Activated CD4-positive, CD25-positive, alpha-beta regulatory T cell treated with anti-CD3 and anti-CD28 coated beads, Interleukin-2, amount 50 U/mL, for 72 hours (primary cell): Measurements from ENCODE around the gene TRAPPC12.
A peak's percentile ranks its signal among the peaks of the same experiment; 100 is the strongest.
"Not testable (repeated sequence)": the region's sequence is repeated elsewhere in the genome, so short reads cannot be mapped to it uniquely, and the experiment has no call there.

Experiments used
- DNase-seq: peaks from one replicate; pipeline ENCODE4 v3.0.0; 2021

Gene TRAPPC12

DNA sequence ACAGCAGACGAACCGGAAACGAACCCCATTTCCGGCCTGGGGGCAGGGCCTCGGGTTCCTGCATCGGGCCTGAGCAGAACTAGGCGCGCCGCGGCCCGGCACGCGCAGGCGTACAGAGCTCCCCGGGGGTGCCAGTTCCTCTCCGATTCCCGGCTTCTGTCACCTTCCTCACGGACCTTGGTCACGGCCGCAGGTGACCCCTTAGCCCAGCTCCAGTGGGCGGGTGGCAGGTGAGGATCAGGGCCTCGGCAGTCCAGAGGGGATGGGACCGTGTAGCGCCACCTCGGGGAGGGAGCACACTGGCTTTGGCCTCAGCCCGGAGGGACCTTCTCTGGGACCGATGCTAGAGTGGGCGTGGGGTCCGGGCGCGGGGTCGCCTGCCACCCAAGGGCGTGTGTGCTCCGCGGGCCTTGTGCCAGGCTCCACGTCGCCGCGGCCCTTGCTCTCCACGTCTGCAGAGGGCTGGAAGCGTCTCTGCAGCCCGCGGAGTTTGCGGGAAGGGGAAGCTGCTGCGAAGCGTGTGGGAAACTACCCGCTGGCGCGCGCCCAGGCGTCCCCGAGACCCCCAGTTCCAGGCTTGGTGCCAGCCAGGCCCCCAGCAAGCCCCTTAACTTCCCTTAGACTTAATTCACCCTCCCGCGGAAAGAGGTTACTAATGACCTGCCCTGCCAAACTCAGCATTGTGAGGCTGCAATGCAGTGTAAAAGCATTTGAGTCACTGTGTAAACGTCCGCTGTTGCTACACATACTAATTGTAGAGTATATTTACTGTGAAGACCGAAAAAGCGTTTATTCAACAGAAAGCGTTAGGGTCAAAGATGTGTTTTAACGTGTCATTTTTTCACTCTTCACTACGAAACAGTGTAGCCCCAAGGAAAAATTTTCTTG, at the start of gene TRAPPC12:
Gene TRAPPC12 (plus strand): TSS at position 48 of the 888 bp plus-strand sequence. CDS start 7,930 bp downstream, outside the sequence.
- peak; percentile 92 for DNase-seq

- DNase-seq: no peak
Observed at GRCh38 chr2:3332133-3332532, 47.4 kb upstream of the TRAPPC12 start.

DNA sequence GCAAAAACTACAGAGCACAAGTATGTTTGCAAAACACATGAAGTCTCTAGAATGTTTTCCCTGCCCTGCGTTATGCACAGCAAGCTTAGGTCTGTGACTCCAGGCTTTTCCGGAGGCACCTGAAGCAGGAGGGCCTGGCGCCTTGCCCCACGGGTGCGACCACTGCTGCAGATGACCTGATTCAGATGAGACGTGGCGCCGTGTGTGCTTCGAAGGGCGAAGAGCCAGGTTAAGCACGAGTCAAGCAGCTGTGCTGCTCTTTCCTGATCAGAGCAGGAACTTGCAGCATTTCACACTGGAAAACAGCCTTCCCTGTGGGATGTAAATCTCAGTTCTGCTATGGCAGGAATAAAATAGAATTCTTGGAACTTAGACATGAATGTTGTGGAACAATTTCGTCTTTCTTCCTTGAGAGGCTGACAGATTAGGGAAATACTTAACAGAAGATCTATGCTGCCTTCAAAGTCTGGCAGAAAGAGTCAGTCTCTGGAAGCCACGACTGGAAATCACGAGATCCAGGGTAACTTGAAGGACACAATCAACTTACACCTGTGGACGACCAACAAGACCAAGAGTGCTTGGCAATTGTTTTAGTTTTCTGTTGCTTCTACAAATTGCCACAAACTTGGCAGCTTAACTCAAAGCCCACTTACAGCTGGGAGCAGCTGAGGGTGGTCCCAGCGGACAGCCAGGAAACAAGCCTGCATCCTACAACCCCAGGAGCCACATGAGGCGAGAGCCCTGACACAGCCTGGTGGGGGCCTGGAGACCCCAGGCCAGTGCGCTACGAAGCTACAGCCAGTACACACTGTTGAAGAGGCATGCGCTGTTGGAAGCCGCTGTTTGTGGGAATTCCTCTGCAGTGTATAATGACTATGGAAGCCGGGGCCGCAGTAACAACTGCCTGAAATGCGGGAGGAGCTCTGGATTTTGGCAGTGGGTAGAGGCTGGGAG, 44.8 kb upstream of the TRAPPC12 start:
- no peak for DNase-seq

DNA sequence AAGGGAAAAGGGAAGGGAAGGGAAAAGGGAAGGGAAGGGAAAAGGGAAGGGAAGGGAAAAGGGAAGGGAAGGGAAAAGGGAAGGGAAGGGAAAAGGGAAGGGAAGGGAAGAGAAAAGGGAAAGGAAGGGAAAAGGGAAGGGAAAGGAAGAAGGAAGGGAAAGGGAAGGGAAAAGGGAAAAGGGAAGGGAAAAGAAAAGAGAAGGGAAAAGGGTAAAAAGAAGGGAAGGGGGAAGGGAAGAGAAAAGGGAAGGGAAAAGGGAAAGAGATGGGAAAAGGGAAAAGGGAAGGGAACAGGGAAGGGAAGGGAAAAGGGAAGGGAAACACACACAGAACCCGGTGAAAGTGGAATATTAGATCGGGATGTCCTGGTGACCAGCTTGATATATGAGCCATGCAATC, 42.6 kb upstream of the TRAPPC12 start:
- no peak for DNase-seq

DNA sequence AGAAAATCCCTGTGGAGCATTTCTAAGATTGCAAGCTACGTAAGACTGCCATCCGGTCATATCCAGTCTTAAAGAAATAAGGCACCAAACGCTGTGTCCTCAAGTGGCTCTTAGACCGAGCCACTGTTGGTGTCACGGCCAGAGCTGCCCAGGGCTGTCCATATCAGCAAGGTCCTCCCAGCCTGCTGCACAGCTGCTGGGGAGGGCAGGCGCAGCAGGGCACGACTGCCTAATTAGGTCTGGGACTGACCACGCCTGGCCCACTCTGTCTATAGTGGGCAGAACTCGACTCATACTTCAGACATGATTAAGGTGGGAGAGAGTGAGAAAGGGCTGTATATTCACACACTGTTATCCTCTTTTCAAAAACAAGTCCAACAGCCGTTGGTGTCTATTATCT, 41.2 kb upstream of the TRAPPC12 start:
- DNase-seq: no peak

DNA sequence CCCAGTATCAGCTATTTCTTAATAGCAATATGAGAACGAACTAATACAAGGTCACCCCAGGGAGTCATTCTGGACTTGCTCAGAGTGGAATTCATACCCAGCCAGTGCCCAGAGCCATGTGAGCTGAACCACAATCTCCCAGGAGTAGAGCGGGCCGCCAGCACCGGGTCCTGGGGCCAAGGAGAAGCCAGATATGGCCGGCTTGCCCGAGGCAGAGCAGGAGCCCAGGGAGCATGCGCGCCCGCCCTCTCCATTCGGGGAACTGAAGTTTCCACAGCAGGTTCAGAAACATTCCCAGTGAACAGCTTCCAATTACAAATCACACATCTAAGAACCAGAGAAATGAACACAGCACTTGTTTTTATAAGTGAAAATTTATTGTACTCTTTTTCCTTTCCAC, 39.4 kb upstream of the TRAPPC12 start:
- DNase-seq: no peak

DNA sequence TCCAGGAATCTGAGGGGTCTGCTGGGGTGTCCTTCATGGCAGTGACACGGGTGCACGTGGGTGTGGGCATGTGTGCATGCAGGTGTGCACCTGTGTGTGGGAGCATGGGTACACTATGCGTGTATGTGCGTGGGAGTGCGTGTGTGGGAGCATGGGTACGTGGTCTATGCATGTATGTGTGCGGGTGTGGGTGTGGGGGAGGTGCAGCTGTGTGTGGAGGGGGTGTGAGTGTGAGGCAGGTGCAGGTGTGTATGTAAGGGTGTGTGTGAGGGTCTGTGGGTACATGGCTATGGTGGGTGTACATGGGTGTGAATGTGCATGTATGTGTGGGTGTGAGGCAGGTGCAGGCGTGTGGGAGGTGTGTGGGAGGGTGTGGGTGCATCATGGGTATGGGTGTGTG, 38.2 kb upstream of the TRAPPC12 start:
- no peak for DNase-seq

DNA sequence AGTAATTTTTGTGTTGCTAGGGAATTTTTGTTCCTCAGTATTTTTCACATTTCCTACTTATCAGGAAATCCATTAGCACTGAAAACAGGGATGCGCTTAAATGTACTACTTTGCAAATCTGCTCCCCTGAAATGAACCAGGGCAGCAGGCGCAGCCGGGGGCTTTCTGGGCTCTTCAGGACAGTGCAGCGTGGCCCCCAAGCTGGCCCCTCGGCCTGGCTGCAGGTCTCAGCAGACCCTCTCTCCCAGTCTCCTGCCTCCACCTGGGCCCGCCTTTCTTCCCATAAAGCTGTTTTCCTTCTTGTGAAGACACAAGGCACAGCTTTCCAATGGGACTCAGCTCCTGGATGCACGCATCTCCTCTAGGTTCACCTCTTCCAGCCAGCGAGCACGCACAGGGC, 37.2 kb upstream of the TRAPPC12 start:
- no peak for DNase-seq

DNA sequence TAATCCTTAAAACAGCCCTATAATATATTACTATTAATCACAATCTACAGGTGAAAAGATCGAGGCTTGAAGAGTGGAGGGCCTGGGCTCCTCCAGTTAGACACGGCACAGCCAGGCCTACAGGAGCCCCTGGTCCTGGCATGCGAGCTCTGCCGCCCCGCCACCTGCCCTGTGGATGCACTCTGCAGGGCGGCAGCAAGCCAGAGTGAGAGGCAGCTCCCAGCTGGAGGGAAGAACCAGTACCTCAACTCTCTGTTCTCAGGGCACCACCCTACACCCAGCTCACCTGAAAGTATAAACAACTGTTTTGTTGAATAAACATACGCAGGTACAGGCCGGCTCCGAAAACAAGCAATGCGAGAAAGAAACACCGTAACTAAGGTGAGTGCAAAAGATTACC, 36.5 kb upstream of the TRAPPC12 start:
- DNase-seq: no peak

GRCh38 chr2:3344897-3345296, 34.6 kb upstream of the TRAPPC12 start:
- no peak for DNase-seq

DNA sequence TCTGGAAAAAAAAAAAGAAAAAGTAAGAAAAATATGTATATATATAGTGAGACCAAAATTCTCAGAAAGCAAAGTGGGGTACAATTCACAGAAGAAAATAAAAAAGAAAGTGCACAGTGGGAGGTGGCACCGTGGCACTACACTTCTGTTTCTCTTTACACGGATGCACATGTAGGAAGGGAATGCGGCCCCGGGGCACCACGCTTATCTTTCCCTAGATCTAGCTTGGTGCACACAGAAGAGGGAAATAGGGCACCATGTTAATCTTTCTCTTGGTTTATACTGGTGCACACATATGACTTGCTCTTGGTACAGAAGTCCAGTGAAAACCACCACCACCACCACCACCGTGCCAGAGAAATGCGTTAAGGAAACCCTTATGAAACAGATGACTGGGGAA, 33.9 kb upstream of the TRAPPC12 start:
- DNase-seq: no peak

GRCh38 chr2:3348767-3349166, 30.7 kb upstream of the TRAPPC12 start:
- no peak for DNase-seq

DNA sequence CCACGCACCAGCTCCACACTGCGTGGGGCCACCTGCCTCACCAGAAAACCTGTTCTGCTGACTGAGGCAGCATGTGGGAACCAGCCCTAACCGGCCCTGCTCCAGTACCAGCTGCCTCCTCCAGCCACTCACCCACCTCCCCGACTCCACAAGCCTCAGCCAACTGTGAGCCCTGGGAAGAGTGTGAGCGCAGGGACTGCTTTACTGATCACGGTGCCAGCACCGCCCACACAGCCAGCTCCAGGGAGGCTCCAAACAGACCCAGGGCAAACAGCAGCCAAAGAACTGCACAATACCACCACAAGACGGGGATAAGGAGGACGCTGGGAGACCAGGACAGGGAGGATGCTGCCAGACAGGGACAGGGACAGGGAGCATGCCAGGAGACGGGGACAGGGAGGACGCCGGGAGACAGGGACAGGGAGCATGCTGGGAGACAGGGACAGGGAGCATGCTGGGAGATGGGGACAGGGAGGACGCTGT, 30.2 kb upstream of the TRAPPC12 start:
- DNase-seq: no peak

DNA sequence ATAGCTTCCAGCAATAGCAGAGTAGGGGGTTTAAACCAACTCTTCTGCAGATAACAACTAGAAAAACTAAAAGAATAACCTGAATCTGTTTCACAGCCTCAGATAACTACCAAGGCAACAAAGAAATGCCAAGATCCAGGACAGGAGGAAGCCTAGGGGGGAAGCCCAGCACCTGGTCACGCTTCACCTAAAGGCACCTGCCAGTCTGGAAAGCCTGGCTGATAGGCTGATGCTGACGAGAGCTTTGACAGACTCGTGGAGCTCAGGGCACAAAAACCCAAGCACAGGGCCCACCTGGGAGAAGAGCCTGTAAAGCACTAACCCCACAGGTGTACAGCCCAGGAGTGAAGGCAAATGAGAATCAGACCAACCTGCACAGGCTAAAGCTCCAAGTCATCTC, 24.5 kb upstream of the TRAPPC12 start:
- no peak for DNase-seq

DNA sequence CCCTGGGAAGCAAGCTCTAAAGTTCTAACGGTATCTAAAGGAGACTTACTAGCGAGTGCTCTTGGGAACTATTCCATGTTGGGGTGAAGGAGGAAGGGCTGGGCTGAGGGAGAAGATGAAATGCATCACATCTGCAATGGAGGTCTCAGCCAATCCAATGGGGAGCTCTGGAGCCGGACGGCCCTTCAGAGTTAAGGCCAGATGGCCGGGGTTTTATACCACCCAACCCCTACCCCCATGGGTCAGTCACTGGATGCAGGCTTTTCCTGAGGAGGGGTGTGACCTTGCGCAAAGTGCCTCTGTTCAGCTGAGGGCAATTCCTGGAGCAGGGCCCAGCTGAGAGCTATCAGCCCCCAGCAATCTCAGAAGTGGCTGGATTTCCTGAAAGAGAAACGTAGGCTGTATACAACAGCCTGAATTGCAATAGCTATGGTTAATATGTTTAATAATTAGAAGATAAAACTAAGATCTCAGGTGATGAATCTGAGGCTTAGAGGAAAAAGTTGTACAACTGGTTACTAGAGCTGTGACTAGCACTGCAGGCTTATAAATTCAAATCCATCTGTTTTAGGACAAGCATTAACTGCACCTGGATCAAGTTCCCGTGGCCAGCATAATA, 23.4 kb upstream of the TRAPPC12 start:
- DNase-seq: no peak

DNA sequence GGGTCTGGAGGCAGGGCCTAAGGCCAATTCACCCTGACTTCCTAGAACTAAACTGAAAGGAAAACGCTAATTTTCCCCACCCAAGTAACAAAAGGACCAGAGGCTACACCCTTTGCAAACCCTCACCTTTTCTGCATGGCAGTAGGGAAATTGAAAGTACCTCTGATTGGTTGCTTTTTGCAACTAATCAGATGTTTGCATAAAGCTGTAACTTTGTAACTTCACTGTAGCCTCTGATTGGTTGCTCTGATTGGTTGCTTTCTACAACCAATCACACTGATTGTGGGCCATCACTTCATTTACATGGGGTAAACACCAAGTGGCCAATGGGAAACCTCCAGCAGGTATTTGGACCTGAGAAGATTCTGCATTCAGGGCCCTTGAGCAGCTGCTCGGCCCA, 22.7 kb upstream of the TRAPPC12 start:
- DNase-seq: no peak

DNA sequence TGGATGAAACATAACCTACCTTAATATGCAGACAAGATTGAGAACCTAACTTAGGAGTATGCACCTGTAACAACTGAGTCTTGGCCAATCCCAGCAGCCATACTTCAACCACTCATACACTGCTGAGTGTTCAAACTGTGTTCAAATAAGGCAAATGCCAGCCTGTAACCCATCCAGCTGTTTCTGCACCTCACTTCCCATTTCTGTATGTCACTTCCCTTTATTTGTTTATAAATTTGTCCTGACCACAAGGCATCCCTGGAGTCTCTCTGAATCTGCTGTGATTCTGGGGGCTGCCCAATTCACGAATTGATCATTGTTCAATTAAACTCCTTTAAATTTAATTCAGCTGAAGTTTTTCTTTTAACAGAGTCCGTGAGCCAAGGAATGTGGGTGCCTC, 22.0 kb upstream of the TRAPPC12 start:
- not testable (repeated sequence) for DNase-seq

GRCh38 chr2:3357926-3358325, 21.6 kb upstream of the TRAPPC12 start:
- DNase-seq: no peak

- no peak for DNase-seq
Observed at GRCh38 chr2:3361518-3362389, 17.7 kb upstream of the TRAPPC12 start.

- DNase-seq: no peak
Observed at GRCh38 chr2:3365219-3365618, 14.3 kb upstream of the TRAPPC12 start.

GRCh38 chr2:3368261-3368722, 11.2 kb upstream of the TRAPPC12 start:
- no peak for DNase-seq
